ENCODE data around the gene SLAMF6.
"Not testable (repeated sequence)": the region's sequence is repeated elsewhere in the genome, so short reads cannot be mapped to it uniquely, and the experiment has no call there.

Gene SLAMF6

GRCh38 chr1:160541622-160542302 lies 18.7 kb upstream of the SLAMF6 start:
- DNase-seq, result no peak

GRCh38 chr1:160540859-160541233 lies 17.8 kb upstream of the SLAMF6 start:
- DNase-seq, result no peak

GRCh38 chr1:160539990-160540858 lies 17.2 kb upstream of the SLAMF6 start:
- no peak for DNase-seq

GRCh38 chr1:160539684-160539989 lies 16.6 kb upstream of the SLAMF6 start:
- DNase-seq, result no peak

- no peak for DNase-seq
Observed at GRCh38 chr1:160538985-160539651, 16.1 kb upstream of the SLAMF6 start.

GRCh38 chr1:160537714-160538665 lies 14.9 kb upstream of the SLAMF6 start:
- no peak for DNase-seq

GRCh38 chr1:160534823-160535605 lies 12.0 kb upstream of the SLAMF6 start:
- no peak for DNase-seq

- DNase-seq, result not testable (repeated sequence)
Observed at GRCh38 chr1:160532557-160532813, 9.4 kb upstream of the SLAMF6 start.

- DNase-seq, result not testable (repeated sequence)
Observed at GRCh38 chr1:160531809-160532556, 8.9 kb upstream of the SLAMF6 start.

- DNase-seq, result not testable (repeated sequence)
Observed at GRCh38 chr1:160529401-160529952, 6.4 kb upstream of the SLAMF6 start.

GRCh38 chr1:160523789-160524188 lies 734 bp upstream of the SLAMF6 start:
- DNase-seq, result not testable (repeated sequence)

- no peak for DNase-seq
Observed at GRCh38 chr1:160522136-160522535, 919 bp downstream of the SLAMF6 start.

- no peak for DNase-seq
Observed at GRCh38 chr1:160521554-160521953, 1.5 kb downstream of the SLAMF6 start.

GRCh38 chr1:160520999-160521398 lies 2.1 kb downstream of the SLAMF6 start:
- DNase-seq, result no peak

- DNase-seq, result no peak
Observed at GRCh38 chr1:160520582-160520981, 2.5 kb downstream of the SLAMF6 start.

- no peak for DNase-seq
Observed at GRCh38 chr1:160519642-160520435, 3.2 kb downstream of the SLAMF6 start.

GRCh38 chr1:160517519-160517918 lies 5.5 kb downstream of the SLAMF6 start:
- DNase-seq, result not testable (repeated sequence)

- DNase-seq, result not testable (repeated sequence)
Observed at GRCh38 chr1:160515908-160516307, 7.1 kb downstream of the SLAMF6 start.

GRCh38 chr1:160504651-160505050 lies 18.4 kb downstream of the SLAMF6 start:
- no peak for DNase-seq

GRCh38 chr1:160503087-160503486 lies 20.0 kb downstream of the SLAMF6 start:
- DNase-seq, result no peak
